ENCODE results near the gene PTPRD. TPM values are rescaled to one million over a fixed set of nuclear protein-coding genes. Genes with fewer than 3 reads are reported as not detected.

The PTPRD gene
- total RNA-seq, 1 donor from 2014 or later: 532 TPM

GRCh38 chr9:8508671-8509290 lies 2104.0 kb downstream of the PTPRD start:
- no peaks in the 10 kb centered on the region for H3K36me3 Mint-ChIP-seq (ENCODE audit: unreplicated experiment)
- no peaks in the 10 kb centered on the region for H3K27me3 Mint-ChIP-seq (ENCODE audit: unreplicated experiment)
- no peak overlapping the region for H3K4me3 Mint-ChIP-seq (ENCODE audit: unreplicated experiment)
- no peak for TF ChIP-seq CTCF (IDR thresholded peaks at IDR 0.05; ENCODE audit: partially characterized antibody, unreplicated experiment)
- H3K4me1 Mint-ChIP-seq (ENCODE audit: low read depth, unreplicated experiment): peaks cover 6% of the 10 kb centered on the region
- no peaks in the 10 kb centered on the region for H3K9me3 Mint-ChIP-seq (ENCODE audit: unreplicated experiment)
- no peak for DNase-seq
- no peak overlapping the region for H3K27ac Mint-ChIP-seq (ENCODE audit: unreplicated experiment)

- H3K4me3 Mint-ChIP-seq (ENCODE audit: unreplicated experiment): no peak overlapping the region
- no peak for TF ChIP-seq CTCF (IDR thresholded peaks at IDR 0.05; ENCODE audit: partially characterized antibody, unreplicated experiment)
Measured at GRCh38 chr9:8494571-8494970, 2118.2 kb downstream of the PTPRD start.

GRCh38 chr9:8492679-8493078 lies 2120.1 kb downstream of the PTPRD start:
- H3K4me1 Mint-ChIP-seq (ENCODE audit: low read depth, unreplicated experiment): peaks cover 8% of the 10 kb centered on the region
- H3K36me3 Mint-ChIP-seq (ENCODE audit: unreplicated experiment): no peaks in the 10 kb centered on the region
- TF ChIP-seq CTCF (IDR thresholded peaks at IDR 0.05; ENCODE audit: partially characterized antibody, unreplicated experiment): no peak
- H3K4me3 Mint-ChIP-seq (ENCODE audit: unreplicated experiment): no peak overlapping the region
- DNase-seq: no peak
- H3K27ac Mint-ChIP-seq (ENCODE audit: unreplicated experiment): no peak overlapping the region
- no peaks in the 10 kb centered on the region for H3K27me3 Mint-ChIP-seq (ENCODE audit: unreplicated experiment)
- H3K9me3 Mint-ChIP-seq (ENCODE audit: unreplicated experiment): peaks cover 6% of the 10 kb centered on the region

More at GRCh38 chr9:8494571-8494970, 2118.2 kb downstream of the PTPRD start:
- Mint-ChIP-seq H3K27me3 (ENCODE audit: unreplicated experiment) (no peaks in the 10 kb centered on the region), H3K9me3 (ENCODE audit: unreplicated experiment) (peaks cover 6% of the 10 kb centered on the region), H3K27ac (ENCODE audit: unreplicated experiment) (no peak overlapping the region), H3K4me1 (ENCODE audit: low read depth, unreplicated experiment) (peaks cover 8% of the 10 kb centered on the region), H3K36me3 (ENCODE audit: unreplicated experiment) (no peaks in the 10 kb centered on the region)
- no peak for DNase-seq

GRCh38 chr9:8492024-8492423 lies 2120.8 kb downstream of the PTPRD start:
- TF ChIP-seq CTCF (IDR thresholded peaks at IDR 0.05; ENCODE audit: partially characterized antibody, unreplicated experiment): no peak
- H3K4me3 Mint-ChIP-seq (ENCODE audit: unreplicated experiment): no peak overlapping the region
- H3K27ac Mint-ChIP-seq (ENCODE audit: unreplicated experiment): no peak overlapping the region
- H3K27me3 Mint-ChIP-seq (ENCODE audit: unreplicated experiment): no peaks in the 10 kb centered on the region
- DNase-seq: no peak
- H3K9me3 Mint-ChIP-seq (ENCODE audit: unreplicated experiment): peaks cover 6% of the 10 kb centered on the region
- peaks cover 8% of the 10 kb centered on the region for H3K4me1 Mint-ChIP-seq (ENCODE audit: low read depth, unreplicated experiment)
- H3K36me3 Mint-ChIP-seq (ENCODE audit: unreplicated experiment): no peaks in the 10 kb centered on the region

- no peaks in the 10 kb centered on the region for H3K36me3 Mint-ChIP-seq (ENCODE audit: unreplicated experiment)
- no peaks in the 10 kb centered on the region for H3K27me3 Mint-ChIP-seq (ENCODE audit: unreplicated experiment)
- H3K4me3 Mint-ChIP-seq (ENCODE audit: unreplicated experiment): no peak overlapping the region
- H3K27ac Mint-ChIP-seq (ENCODE audit: unreplicated experiment): no peak overlapping the region
- H3K9me3 Mint-ChIP-seq (ENCODE audit: unreplicated experiment): peaks cover 6% of the 10 kb centered on the region
- TF ChIP-seq CTCF (IDR thresholded peaks at IDR 0.05; ENCODE audit: partially characterized antibody, unreplicated experiment): no peak
- H3K4me1 Mint-ChIP-seq (ENCODE audit: low read depth, unreplicated experiment): peaks cover 8% of the 10 kb centered on the region
- no peak for DNase-seq
Measured at GRCh38 chr9:8491563-8491962, 2121.2 kb downstream of the PTPRD start.
